ENCODE data around the gene BBS10. TPM values are rescaled to one million over a fixed set of nuclear protein-coding genes. Genes with fewer than 3 reads are reported as not detected.
A peak's percentile ranks its signal among the peaks of the same experiment; 100 is the strongest.

Gene BBS10
- total and polyA plus RNA-seq, 2 of the 8 experiments (the other 6 are each of a cell fraction or from before 2014, with no cell fraction given), result 4.4 to 9.2 TPM

DNA sequence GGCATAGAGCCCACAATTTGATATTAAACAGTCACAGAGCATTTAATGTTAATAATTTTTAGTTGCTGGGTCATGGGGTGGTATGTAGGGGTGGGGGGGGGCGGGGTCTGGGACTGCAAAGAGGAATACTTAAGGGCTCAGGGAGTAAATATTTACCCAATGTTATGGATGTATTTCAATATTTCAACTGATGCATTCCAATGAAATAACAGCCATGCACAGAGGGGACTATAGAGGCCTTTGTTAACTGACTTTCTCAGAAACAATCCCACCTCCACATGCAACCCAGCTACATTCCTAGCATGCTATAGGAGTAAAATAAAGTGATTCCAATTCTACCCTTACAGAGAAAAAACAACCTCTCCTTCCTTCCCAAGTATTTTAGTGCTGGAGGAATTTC, 7.9 kb upstream of the BBS10 start:
- no peaks in the 10 kb centered on the region for H3K23me2 ChIP-seq (ENCODE audit: low read depth, low read length)
- H2BK5ac ChIP-seq (ENCODE audit: low read depth, low read length), result no peak overlapping the region
- H3K27me3 ChIP-seq (replicated peaks in 1 of 4; ENCODE audit: control insufficient read depth in 3 of 4, extremely low read depth in 1 of 4, insufficient read depth in 3 of 4, low read length in 3 of 4), result no peaks in the 10 kb centered on the region
- H3K4me1 ChIP-seq (replicated peaks in 1 of 4; ENCODE audit: control insufficient read depth in 3 of 4, insufficient read depth in 4 of 4, low read length in 3 of 4), result no peaks in the 10 kb centered on the region
- H4K91ac ChIP-seq (replicated peaks; ENCODE audit: insufficient read length, low read length), result no peak overlapping the region
- WGBS, 2 experiments (ENCODE audit: extremely low coverage in 1 of 2, insufficient coverage in 1 of 2, insufficient read length in 1 of 2, insufficient replicate concordance in 2 of 2, low coverage in 1 of 2, low lambda C conversion rate in 2 of 2, missing lambda C conversion rate in 1 of 2), result no CpG with 5 or more reads among the region's 1 CpG
- H4K20me1 ChIP-seq (replicated peaks in 1 of 2; ENCODE audit: control insufficient read depth in 1 of 2, insufficient read depth in 2 of 2, low read length in 2 of 2), result no peaks in the 10 kb centered on the region
- no peak overlapping the region for H3K4me2 ChIP-seq (ENCODE audit: insufficient read depth in 1 of 2, low read depth in 2 of 2, low read length in 2 of 2)
- peaks cover 0 to 5% (median 0%) of the 10 kb centered on the region in 4 experiments; a peak in 3 of 8 replicates for H3K36me3 ChIP-seq (ENCODE audit: control insufficient read depth in 2 of 4, insufficient read depth in 4 of 4, low read length in 3 of 4)
- H2BK120ac ChIP-seq (replicated peaks; ENCODE audit: low read depth, low read length), result no peak overlapping the region
- ChIA-PET CTCF (ENCODE audit: partially characterized antibody) (interaction anchor here (0.9 kb wide), 1 partner anchor 370 kb away, joined by 3 read pairs; no protein-coding TSS in a partner anchor), POLR2A (ENCODE audit: partially characterized antibody) (interaction anchor here (2.3 kb wide), 1 partner anchor 8 kb away, joined by 7 read pairs; the partner anchor contains the start of gene BBS10)
- no peak overlapping the region for H2AK5ac ChIP-seq (ENCODE audit: low read depth, low read length)
- no peak overlapping the region for H2AFZ ChIP-seq (ENCODE audit: low read length)
- H3K27ac ChIP-seq (ENCODE audit: low read depth, low read length), result no peak overlapping the region
- H3K18ac ChIP-seq (ENCODE audit: extremely low read depth, low read length), result no peak overlapping the region
- H3K14ac ChIP-seq (ENCODE audit: insufficient read length), result no peak overlapping the region
- no peak overlapping the region for H4K5ac ChIP-seq (ENCODE audit: insufficient read length, low read depth, low read length)
- no peak overlapping the region for H2BK15ac ChIP-seq (ENCODE audit: low read length)
- no peak overlapping the region for H3K4me3 ChIP-seq (ENCODE audit: extremely low read depth in 1 of 4, insufficient read depth in 2 of 4, low read depth in 3 of 4, low read length in 4 of 4)
- no peak overlapping the region for H3K23ac ChIP-seq (ENCODE audit: insufficient read length)
- no peak for FAIRE-seq
- no peaks in the 10 kb centered on the region for H3K79me2 ChIP-seq (ENCODE audit: control insufficient read depth in 1 of 2, insufficient read depth in 2 of 2, low read length in 2 of 2)
- no peak overlapping the region for H3K56ac ChIP-seq (replicated peaks; ENCODE audit: insufficient read length, low read depth, low read length)
- H3K4ac ChIP-seq (replicated peaks; ENCODE audit: insufficient read length, low read depth, low read length), result no peak overlapping the region
- no peak overlapping the region for H2BK20ac ChIP-seq (ENCODE audit: low read length)
- TF ChIP-seq TEAD4 (IDR thresholded peaks at IDR 0.05; ENCODE audit: low read depth, low read length) (peak; percentile 34; the same call in 1 of the 2 replicates), RAD21 (IDR thresholded peaks at IDR 0.05 in 1 of 2, conservative IDR thresholded peaks at IDR 0.05 in 1 of 2; ENCODE audit: low read depth in 2 of 2, low read length in 2 of 2) (no peak)
- no peak overlapping the region for H3K9ac ChIP-seq (replicated peaks in 1 of 4; ENCODE audit: extremely low read depth in 1 of 4, low read depth in 3 of 4, low read length in 3 of 4)
- H4K8ac ChIP-seq (ENCODE audit: extremely low read depth, insufficient read depth, low read length), result no peak overlapping the region
- no peaks in the 10 kb centered on the region for H3K9me3 ChIP-seq (ENCODE audit: insufficient read depth in 2 of 2, low read depth in 1 of 2, low read length in 1 of 2)
- no peak overlapping the region for H2BK12ac ChIP-seq (ENCODE audit: low read depth, low read length)
- no peaks in the 10 kb centered on the region for H3K79me1 ChIP-seq (ENCODE audit: low read depth, low read length)
- DNase-seq (ENCODE audit: low read depth in 1 of 2, low spot score in 2 of 2), result no peak

Data from H1 (cell line).